Aorta (tissue), 5 donors: ENCODE measurements around the gene CFAP57. TPM values are rescaled to one million over a fixed set of nuclear protein-coding genes. Genes with fewer than 3 reads are reported as not detected.

Source experiments
- ATAC-seq: fragments of 200-7000 bp; cut with Tn5 transposase; one replicate; pipeline ENCODE4 v1.9.1; 2022; ENCODE audit warnings: moderate library complexity; ENCODE audit not compliant: low FRiP score
- DNase-seq, 2 donors: peaks; one replicate each; pipeline ENCODE4 v3.0.0-alpha.2; 2020
- H3K27ac ChIP-seq, 2 donors: one replicate each; pipeline ENCODE4 v1.5.1; 2013; ENCODE audit warnings: low read length in 2 of 2, mild to moderate bottlenecking in 2 of 2, moderate library complexity in 2 of 2, control low read depth in 1 of 2, inconsistent platforms in 1 of 2, low read depth in 1 of 2
- H3K27me3 ChIP-seq, 2 donors: one replicate each; pipeline ENCODE4 v1.6.1; 2013; ENCODE audit warnings: control low read depth in 1 of 2, low read length in 1 of 2, mild to moderate bottlenecking in 1 of 2, moderate library complexity in 1 of 2; ENCODE audit not compliant: insufficient read depth in 2 of 2, control insufficient read depth in 1 of 2
- H3K36me3 ChIP-seq, 2 donors: one replicate each; pipeline ENCODE4 v1.6.1; 2013; ENCODE audit warnings: control low read depth in 1 of 2, low read length in 1 of 2, mild to moderate bottlenecking in 1 of 2; ENCODE audit not compliant: insufficient read depth in 2 of 2, control insufficient read depth in 1 of 2
- H3K4me1 ChIP-seq, 2 donors: one replicate each; pipeline ENCODE4 v1.6.1; 2013; ENCODE audit warnings: low read length in 2 of 2, control low read depth in 1 of 2, mild to moderate bottlenecking in 1 of 2, moderate library complexity in 1 of 2; ENCODE audit not compliant: insufficient read depth in 2 of 2, control insufficient read depth in 1 of 2
- H3K4me3 ChIP-seq, 2 donors: one replicate each; pipeline ENCODE4 v1.5.1; 2013; ENCODE audit warnings: low read length in 2 of 2, control low read depth in 1 of 2, mild to moderate bottlenecking in 1 of 2
- H3K9me3 ChIP-seq: one replicate; pipeline ENCODE4 v1.6.1; 2013; ENCODE audit warnings: mild to moderate bottlenecking, low read length; ENCODE audit not compliant: control insufficient read depth
- WGBS, 2 donors: extraction: QIAGEN DNeasy Blood & Tissue Kit; methylation state at CpG; one replicate each; pipeline ENCODE4 v1.1.7; 2013; 5-methylcytosine and 5-hydroxymethylcytosine counted together
- intact Hi-C, 2 donors: fragments of 100-400 bp; cut with DNase I; formaldehyde crosslinking; loops; one replicate each; pipeline versions ENCODE4 v1.14.2 to v1.15.0; 2022
- long read RNA-seq, 2 donors: library from polyadenylated mRNA; unstranded; transcript quantifications; one replicate each; pipeline ENCODE4 v2.0.0, GENCODE V29; 2020 to 2021
- polyA plus RNA-seq, 2 donors: library from polyadenylated mRNA; stranded (reverse); fragments of 200-250 nt; gene quantifications; one replicate each; pipeline ENCODE4 v1.2.3, GENCODE V29; 2013
- total RNA-seq, 2 donors: library from RNA; stranded (reverse); fragmentation: NEBNext Ultra II Directional; extraction: Animal tissue kit (Norgen Biotek cat#: 25700); gene quantifications; one replicate each; pipeline ENCODE4 v1.2.1, GENCODE V29; 2021
- donor health status: healthy with polysubstance abuse.
- donor health status: Bipolar disorder and iron deficiency.
- donor health status: DM: no; HTN: no; CAD: no.
- donor health status: DM: no; HTN: no; CAD: no.
- donor health status: DM: yes; HTN: yes; CAD: no.

The CFAP57 gene
- total RNA-seq (under 1 TPM in 1 of 2 donors, not detected in 1; 0.13 TPM), polyA plus RNA-seq (1 to 10 TPM in 1 of 2 donors, under 1 TPM in 1; under 0.01 to 1.3 TPM)
- long read RNA-seq, donor 1, result 0 reads
- long read RNA-seq, donor 2, partial matches to known transcripts, result 0 of 1 reads
- long read RNA-seq, donor 2, other reads (novel, unspliced or antisense), result 1 of 1 reads

GRCh38 chr1:43171876-43172526, at the start of gene CFAP57, which contains the start of gene EBNA1BP2:
TSS of gene CFAP57 (plus strand) at chr1:43172330. CDS start at chr1:43172754, 424 bp downstream.
TSS of gene EBNA1BP2 (minus strand) at chr1:43172290. CDS start at chr1:43172118, 172 bp downstream.
- no peaks in the 10 kb centered on the region for H3K27me3 ChIP-seq
- H3K4me3 ChIP-seq, result peak within 1 kb of the TSS; percentile 23 to 45
- H3K9me3 ChIP-seq, result no peaks in the 10 kb centered on the region
- H3K36me3 ChIP-seq, result peaks cover 5 to 6% of the 10 kb centered on the region in 2 donors
- peak; percentile 93 to 95 for DNase-seq
- no peaks in the 10 kb centered on the region for H3K4me1 ChIP-seq
- no peak within 1 kb of the TSS for H3K27ac ChIP-seq
- intact Hi-C loops, result loop anchor here (1.0 to 5.0 kb wide), 2 partner anchors 250 to 326 kb away; partner anchors contain the start of gene ZNF691 (in 1 of the 2)
- peak; percentile 95 for ATAC-seq
- WGBS, 2 donors, result 0 to 1% methylated on average over 44 to 45 of the region's 45 CpGs

GRCh38 chr1:43123031-43123430, 49.1 kb upstream of the CFAP57 start:
- intact Hi-C loops, result no loop called here
- 81 to 84% methylated on average over 1 of the region's 1 CpG for WGBS, 2 donors
- DNase-seq (no peak), ATAC-seq (no peak)
- H3K27ac ChIP-seq, result no peak overlapping the region
- H3K36me3 ChIP-seq, result no peaks in the 10 kb centered on the region
- H3K9me3 ChIP-seq, result peaks cover 1% of the 10 kb centered on the region
- no peaks in the 10 kb centered on the region for H3K27me3 ChIP-seq
- H3K4me3 ChIP-seq, result no peak overlapping the region
- no peaks in the 10 kb centered on the region for H3K4me1 ChIP-seq

GRCh38 chr1:43128816-43129215, 43.3 kb upstream of the CFAP57 start:
- intact Hi-C loops, result no loop called here
- Histone ChIP-seq H3K27me3 (no peaks in the 10 kb centered on the region), H3K4me1 (no peaks in the 10 kb centered on the region), H3K36me3 (no peaks in the 10 kb centered on the region), H3K27ac (no peak overlapping the region), H3K4me3 (no peak overlapping the region), H3K9me3 (peaks cover 3% of the 10 kb centered on the region)
- ATAC-seq (no peak), DNase-seq (no peak)
- 76 to 79% methylated on average over 3 of the region's 3 CpGs for WGBS, 2 donors

GRCh38 chr1:43129426-43129825, 42.7 kb upstream of the CFAP57 start:
- ATAC-seq (no peak), DNase-seq (no peak)
- peaks cover 3% of the 10 kb centered on the region for H3K9me3 ChIP-seq
- intact Hi-C loops, result no loop called here
- 54 to 55% methylated on average over 5 of the region's 5 CpGs for WGBS, 2 donors
- H3K27ac ChIP-seq, result no peak overlapping the region
- no peak overlapping the region for H3K4me3 ChIP-seq
- H3K36me3 ChIP-seq, result no peaks in the 10 kb centered on the region
- H3K27me3 ChIP-seq, result no peaks in the 10 kb centered on the region
- no peaks in the 10 kb centered on the region for H3K4me1 ChIP-seq

GRCh38 chr1:43134068-43134467, 38.1 kb upstream of the CFAP57 start:
- peaks cover 2% of the 10 kb centered on the region for H3K9me3 ChIP-seq
- no peak overlapping the region for H3K4me3 ChIP-seq
- H3K36me3 ChIP-seq, result no peaks in the 10 kb centered on the region
- 19 to 21% methylated on average over 1 of the region's 1 CpG for WGBS, 2 donors
- no peak overlapping the region for H3K27ac ChIP-seq
- no peak for ATAC-seq
- no peaks in the 10 kb centered on the region for H3K4me1 ChIP-seq
- intact Hi-C loops, result no loop called here
- no peak for DNase-seq
- no peaks in the 10 kb centered on the region for H3K27me3 ChIP-seq

- Histone ChIP-seq H3K27me3 (no peaks in the 10 kb centered on the region), H3K4me1 (no peaks in the 10 kb centered on the region), H3K4me3 (no peak overlapping the region), H3K36me3 (no peaks in the 10 kb centered on the region), H3K27ac (no peak overlapping the region), H3K9me3 (peaks cover under 1% of the 10 kb centered on the region)
- ATAC-seq (no peak), DNase-seq (no peak)
- intact Hi-C loops, result no loop called here
These were observed 37.5 kb upstream of the CFAP57 start for GRCh38 chr1:43134640-43135039.

- Histone ChIP-seq H3K4me1 (no peaks in the 10 kb centered on the region), H3K27me3 (no peaks in the 10 kb centered on the region), H3K36me3 (no peaks in the 10 kb centered on the region), H3K27ac (no peak overlapping the region), H3K4me3 (no peak overlapping the region), H3K9me3 (no peaks in the 10 kb centered on the region)
- intact Hi-C loops, result no loop called here
- no peak for DNase-seq
- WGBS, 2 donors, result 69 to 75% methylated on average over 9 of the region's 9 CpGs
- ATAC-seq, result no peak
These were observed 36.0 kb upstream of the CFAP57 start for GRCh38 chr1:43135857-43136781.

- DNase-seq, result no peak
- H3K9me3 ChIP-seq, result no peaks in the 10 kb centered on the region
- no peaks in the 10 kb centered on the region for H3K27me3 ChIP-seq
- intact Hi-C loops, result no loop called here
- H3K4me1 ChIP-seq, result no peaks in the 10 kb centered on the region
- H3K4me3 ChIP-seq, result no peak overlapping the region
- ATAC-seq, result no peak
- no peak overlapping the region for H3K27ac ChIP-seq
- no peaks in the 10 kb centered on the region for H3K36me3 ChIP-seq
- WGBS, 2 donors, result 78 to 81% methylated on average over 7 of the region's 7 CpGs
These were observed 34.6 kb upstream of the CFAP57 start for GRCh38 chr1:43137445-43138052.
